H1 (cell line): Measurements from ENCODE around the gene KIAA0930. TPM values are rescaled to one million over a fixed set of nuclear protein-coding genes. Genes with fewer than 3 reads are reported as not detected.

ENCODE experiments used
- ZNF274 ChIP-seq: IDR thresholded peaks from 2 replicates; pipeline ENCODE4 v1.7.0; 2012; ENCODE audit warnings: low read length, borderline replicate concordance; ENCODE audit errors: extremely low read depth
- polyA plus RNA-seq, 7 experiments: library from polyadenylated mRNA; depleted of rRNA in 3 of 7; stranded (reverse) in 5 of 7; unstranded in 2 of 7; fragments of >200 nt in 5 of 7; fragments of 200-250 nt in 2 of 7; gene quantifications; 1 replicate in 5 of 7; 2 replicates in 1 of 7; 4 replicates in 1 of 7; pipeline versions ENCODE4 v1.2.1 to v1.2.3, GENCODE V29; 2011 to 2013; ENCODE audit warnings: missing spikeins in 2 of 7, mixed read lengths in 2 of 7
- total RNA-seq: library from RNA; stranded (reverse); fragmentation: NEBNext Ultra II Directional; extraction: Animal tissue kit (Norgen Biotek cat#: 25700); gene quantifications from 2 replicates; pipeline ENCODE4 v1.2.1, GENCODE V29; 2021

Gene KIAA0930
- total and polyA plus RNA-seq, 2 of the 8 experiments (the other 6 are each of a cell fraction or from before 2014, with no cell fraction given): 61.9 to 66.1 TPM

DNA sequence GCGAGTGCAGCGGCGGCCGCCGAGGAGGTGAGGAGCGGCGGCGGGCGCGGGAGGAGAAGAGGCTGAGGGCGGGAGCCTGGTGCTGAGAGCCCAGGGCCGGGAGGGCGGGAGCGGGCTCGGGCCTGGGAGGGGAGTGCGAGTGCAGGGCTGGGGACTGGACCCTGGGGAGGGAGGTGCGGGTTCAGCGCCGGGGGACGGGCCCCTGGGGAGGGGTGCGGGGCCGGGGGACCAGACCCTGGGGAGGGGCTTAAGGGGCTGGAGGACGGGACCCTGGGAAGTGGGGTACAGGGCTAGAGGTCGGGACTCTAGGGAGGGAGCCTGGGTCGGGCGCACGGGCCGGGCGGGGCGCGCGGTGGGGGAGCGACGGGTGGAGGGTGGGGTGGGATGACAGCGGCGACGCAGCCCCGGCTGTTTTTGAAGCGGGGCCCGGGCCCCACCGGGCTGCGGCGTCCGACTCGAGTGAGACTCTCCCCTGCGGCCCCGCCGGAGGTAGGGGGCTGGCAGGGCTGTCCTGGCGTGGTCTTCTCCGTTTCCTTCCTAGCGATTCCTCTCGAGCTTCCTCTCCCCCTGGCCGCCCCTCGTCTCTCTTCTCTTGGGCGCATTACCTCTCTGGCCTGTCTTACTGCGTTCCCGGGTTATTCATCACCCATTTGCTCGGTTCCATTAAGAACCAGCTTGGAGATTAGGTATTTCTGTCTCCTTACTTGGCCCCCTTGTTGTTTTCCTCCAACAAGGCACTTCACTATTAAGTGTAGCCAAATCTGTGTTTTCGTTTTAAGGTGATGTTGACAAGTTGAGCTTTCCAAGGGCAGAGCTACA, 76.2 kb downstream of the KIAA0930 start (continued):
- TF ChIP-seq ZNF274: no peak
